Stimulated activated naive B cell treated with anti-CD40 and anti-IgM and Interleukin-4, amounts not matched to agents 10 μg/mL and 1 μg/mL and 100 μg/mL, for 72 hours (primary cell): ENCODE data around the gene MCOLN1.

Experiments used
- ATAC-seq, 2 donors: fragments of 150-1000 bp; cut with Tn5 transposase; replicated peaks; 2 replicates each; pipeline ENCODE4 v1.10.0; 2021; ENCODE audit warnings: moderate library complexity in 1 of 2
- DNase-seq: peaks from one replicate; pipeline ENCODE4 v3.0.0; 2021
- H3K27ac Mint-ChIP-seq: one replicate; pipeline ENCODE4 v1.8.0; 2022; ENCODE audit warnings: mild to moderate bottlenecking, mixed read lengths
- H3K27me3 Mint-ChIP-seq, 2 donors: one replicate each; pipeline ENCODE4 v1.8.0; 2022; ENCODE audit warnings: mixed read lengths in 2 of 2
- H3K36me3 Mint-ChIP-seq, 2 donors: one replicate each; pipeline ENCODE4 v1.8.0; 2022; ENCODE audit warnings: mixed read lengths in 2 of 2, mild to moderate bottlenecking in 1 of 2
- H3K4me1 Mint-ChIP-seq, 2 donors: one replicate each; pipeline ENCODE4 v1.8.0; 2022; ENCODE audit warnings: mixed read lengths in 2 of 2, mild to moderate bottlenecking in 1 of 2
- H3K4me3 Mint-ChIP-seq, 2 donors: one replicate each; pipeline ENCODE4 v1.8.0; 2022; ENCODE audit warnings: mild to moderate bottlenecking in 2 of 2, mixed read lengths in 2 of 2, moderate library complexity in 1 of 2
- H3K9me3 Mint-ChIP-seq, 2 donors: one replicate each; pipeline ENCODE4 v1.8.0; 2022; ENCODE audit warnings: mixed read lengths in 2 of 2, mild to moderate bottlenecking in 1 of 2

MCOLN1 gene

GRCh38 chr19:7522072-7522922, at the start of gene MCOLN1:
TSS of gene MCOLN1 (plus strand) at chr19:7522624. CDS start at chr19:7522751, 127 bp downstream.
- ATAC-seq (peak; percentile 89 to 91), DNase-seq (peak; percentile 98)
- Mint-ChIP-seq H3K9me3 (no peaks in the 10 kb centered on the region), H3K4me3 (peak within 1 kb of the TSS; percentile 85 to 88), H3K36me3 (peaks cover 9 to 25% of the 10 kb centered on the region in 2 donors), H3K27ac (peak within 1 kb of the TSS; percentile 88), H3K4me1 (peaks cover 15 to 20% of the 10 kb centered on the region in 2 donors), H3K27me3 (no peaks in the 10 kb centered on the region)

DNA sequence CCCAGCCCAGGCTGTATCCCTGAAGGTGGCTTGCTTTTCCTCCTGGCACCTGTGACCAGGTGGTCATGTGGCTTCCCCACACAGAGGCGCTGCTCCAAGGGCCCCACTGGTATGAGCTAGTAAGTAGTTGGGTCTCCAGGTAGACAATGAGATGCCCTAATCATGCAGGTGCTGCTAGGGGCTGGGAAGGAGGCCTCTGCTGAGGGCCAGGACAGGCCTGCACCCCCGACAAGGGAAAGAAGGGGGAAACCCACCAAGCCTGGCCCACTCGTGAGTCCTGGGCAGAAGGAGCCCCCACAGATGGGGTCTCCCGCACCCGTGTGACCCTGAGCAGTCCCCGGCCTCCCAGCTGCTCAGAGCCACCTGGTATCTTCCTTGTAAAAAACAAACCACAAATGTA, 46.8 kb upstream of the MCOLN1 start:
- Mint-ChIP-seq H3K36me3 (peaks cover 17 to 21% of the 10 kb centered on the region in 2 donors), H3K9me3 (peaks cover 0 to 2% of the 10 kb centered on the region in 2 donors), H3K4me1 (peaks cover 15 to 27% of the 10 kb centered on the region in 2 donors), H3K4me3 (no peak overlapping the region), H3K27me3 (no peaks in the 10 kb centered on the region), H3K27ac (peak overlapping the region; percentile 68)
- DNase-seq = no peak
- no peak for ATAC-seq

GRCh38 chr19:7476241-7476640, 46.2 kb upstream of the MCOLN1 start:
- peaks cover 15 to 29% of the 10 kb centered on the region in 2 donors for H3K4me1 Mint-ChIP-seq
- peaks cover 0 to 2% of the 10 kb centered on the region in 2 donors for H3K9me3 Mint-ChIP-seq
- no peaks in the 10 kb centered on the region for H3K27me3 Mint-ChIP-seq
- H3K27ac Mint-ChIP-seq = peak overlapping the region; percentile 81
- H3K4me3 Mint-ChIP-seq = no peak overlapping the region
- H3K36me3 Mint-ChIP-seq = peaks cover 16 to 21% of the 10 kb centered on the region in 2 donors
- ATAC-seq = no peak
- no peak for DNase-seq

DNA sequence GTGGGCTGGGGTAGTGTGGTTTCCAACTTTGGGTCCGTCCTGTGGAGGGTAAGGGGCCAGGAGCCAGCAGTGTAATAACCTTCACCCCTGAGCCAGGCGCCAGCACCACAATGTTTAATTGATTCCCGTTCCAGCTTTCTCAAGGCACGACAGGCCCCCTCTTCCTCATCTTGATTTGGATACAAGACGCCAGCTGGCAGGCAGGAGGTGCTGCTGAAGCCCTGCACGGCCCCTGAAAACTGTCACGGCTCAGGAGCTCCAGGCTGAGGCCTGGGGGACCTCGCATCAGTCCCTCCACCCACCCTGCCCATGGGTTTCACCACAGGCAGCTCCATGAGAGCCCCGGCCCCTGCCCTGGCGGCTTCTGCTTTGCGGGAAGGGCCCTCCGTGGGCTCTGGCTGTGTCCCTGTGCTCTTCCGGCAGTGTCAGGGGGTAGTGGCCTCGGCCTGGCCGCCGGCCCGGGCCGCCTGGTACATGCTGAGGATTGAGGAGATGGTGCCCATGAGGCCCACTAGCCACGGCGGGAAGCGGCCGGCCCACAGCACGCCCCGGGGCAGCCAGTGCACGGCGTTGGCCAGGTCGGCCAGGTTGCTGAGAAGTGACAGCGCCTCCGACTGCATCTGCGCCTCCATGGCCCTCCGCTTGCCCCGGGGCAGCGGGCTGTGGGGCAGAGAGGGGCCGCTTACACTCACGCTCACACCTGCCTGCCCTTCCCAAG, 45.5 kb upstream of the MCOLN1 start:
- no peak for ATAC-seq
- no peak for DNase-seq
- Mint-ChIP-seq H3K4me1 (peaks cover 13 to 26% of the 10 kb centered on the region in 2 donors), H3K27ac (peak overlapping the region; percentile 81), H3K4me3 (no peak overlapping the region), H3K27me3 (no peaks in the 10 kb centered on the region), H3K9me3 (peaks cover 0 to 2% of the 10 kb centered on the region in 2 donors), H3K36me3 (peaks cover 13 to 15% of the 10 kb centered on the region in 2 donors)

- H3K4me3 Mint-ChIP-seq = no peak overlapping the region
- H3K27ac Mint-ChIP-seq = peak overlapping the region; percentile 56
- no peak for DNase-seq
- H3K4me1 Mint-ChIP-seq = peaks cover 6 to 18% of the 10 kb centered on the region in 2 donors
- H3K36me3 Mint-ChIP-seq = peaks cover 6 to 7% of the 10 kb centered on the region in 2 donors
- peaks cover 0 to 2% of the 10 kb centered on the region in 2 donors for H3K9me3 Mint-ChIP-seq
- H3K27me3 Mint-ChIP-seq = no peaks in the 10 kb centered on the region
- ATAC-seq = no peak
Measured at GRCh38 chr19:7477758-7478157, 44.7 kb upstream of the MCOLN1 start.

- Mint-ChIP-seq H3K9me3 (no peaks in the 10 kb centered on the region), H3K27me3 (no peaks in the 10 kb centered on the region), H3K4me3 (no peak overlapping the region), H3K4me1 (peaks cover 5 to 18% of the 10 kb centered on the region in 2 donors), H3K27ac (peak overlapping the region; percentile 14), H3K36me3 (peaks cover under 1 to 1% of the 10 kb centered on the region in 2 donors)
- ATAC-seq (no peak), DNase-seq (no peak)
Measured at GRCh38 chr19:7478173-7478842, 44.1 kb upstream of the MCOLN1 start.

- ATAC-seq (no peak), DNase-seq (no peak)
- H3K27me3 Mint-ChIP-seq = no peaks in the 10 kb centered on the region
- peaks cover 7 to 16% of the 10 kb centered on the region in 2 donors for H3K4me1 Mint-ChIP-seq
- no peaks in the 10 kb centered on the region for H3K9me3 Mint-ChIP-seq
- H3K27ac Mint-ChIP-seq = no peak overlapping the region
- no peaks in the 10 kb centered on the region for H3K36me3 Mint-ChIP-seq
- no peak overlapping the region for H3K4me3 Mint-ChIP-seq
Measured at GRCh38 chr19:7478843-7479227, 43.6 kb upstream of the MCOLN1 start.

GRCh38 chr19:7480222-7480969, 42.0 kb upstream of the MCOLN1 start:
- peaks cover 7 to 14% of the 10 kb centered on the region in 2 donors for H3K4me1 Mint-ChIP-seq
- no peak for DNase-seq
- no peaks in the 10 kb centered on the region for H3K36me3 Mint-ChIP-seq
- H3K27ac Mint-ChIP-seq = peak overlapping the region; percentile 65
- no peaks in the 10 kb centered on the region for H3K9me3 Mint-ChIP-seq
- ATAC-seq = no peak
- no peaks in the 10 kb centered on the region for H3K27me3 Mint-ChIP-seq
- no peak overlapping the region for H3K4me3 Mint-ChIP-seq

GRCh38 chr19:7480970-7481255, 41.5 kb upstream of the MCOLN1 start:
- Mint-ChIP-seq H3K4me3 (no peak overlapping the region), H3K4me1 (peaks cover 7 to 14% of the 10 kb centered on the region in 2 donors), H3K27ac (no peak overlapping the region), H3K36me3 (no peaks in the 10 kb centered on the region), H3K27me3 (no peaks in the 10 kb centered on the region), H3K9me3 (no peaks in the 10 kb centered on the region)
- ATAC-seq (no peak), DNase-seq (no peak)

GRCh38 chr19:7482584-7483439, 39.6 kb upstream of the MCOLN1 start:
- H3K4me3 Mint-ChIP-seq = peak overlapping the region; percentile 14 to 66
- ATAC-seq = peak in 1 of 2 donors; percentile 8
- H3K27ac Mint-ChIP-seq = peak overlapping the region; percentile 48
- H3K36me3 Mint-ChIP-seq = no peaks in the 10 kb centered on the region
- no peaks in the 10 kb centered on the region for H3K27me3 Mint-ChIP-seq
- H3K4me1 Mint-ChIP-seq = peaks cover 7 to 14% of the 10 kb centered on the region in 2 donors
- no peaks in the 10 kb centered on the region for H3K9me3 Mint-ChIP-seq
- no peak for DNase-seq

- Mint-ChIP-seq H3K9me3 (no peaks in the 10 kb centered on the region), H3K4me3 (no peak overlapping the region), H3K27ac (peak overlapping the region; percentile 48), H3K36me3 (no peaks in the 10 kb centered on the region), H3K27me3 (no peaks in the 10 kb centered on the region), H3K4me1 (peaks cover 7 to 14% of the 10 kb centered on the region in 2 donors)
- ATAC-seq = no peak
- no peak for DNase-seq
Measured at GRCh38 chr19:7483720-7484201, 38.7 kb upstream of the MCOLN1 start.

- no peak overlapping the region for H3K27ac Mint-ChIP-seq
Measured at GRCh38 chr19:7486923-7487322, 35.5 kb upstream of the MCOLN1 start.

GRCh38 chr19:7488736-7489353, 33.6 kb upstream of the MCOLN1 start, which contains the start of gene PEX11G:
TSS of gene PEX11G (minus strand) at chr19:7489035. CDS start at chr19:7489010, 25 bp downstream.
- peak; percentile 98 for ATAC-seq
- H3K9me3 Mint-ChIP-seq = no peaks in the 10 kb centered on the region
- H3K27me3 Mint-ChIP-seq = peaks cover 3 to 11% of the 10 kb centered on the region in 2 donors
- peak within 1 kb of the TSS; percentile 81 for H3K27ac Mint-ChIP-seq
- peaks cover 6 to 13% of the 10 kb centered on the region in 2 donors for H3K4me1 Mint-ChIP-seq
- no peaks in the 10 kb centered on the region for H3K36me3 Mint-ChIP-seq
- DNase-seq = peak; percentile 88
- peak within 1 kb of the TSS; percentile 82 to 84 for H3K4me3 Mint-ChIP-seq

More at GRCh38 chr19:7486923-7487322, 35.5 kb upstream of the MCOLN1 start:
- Mint-ChIP-seq H3K4me1 (peaks cover 12 to 22% of the 10 kb centered on the region in 2 donors), H3K9me3 (no peaks in the 10 kb centered on the region), H3K4me3 (no peak overlapping the region), H3K27me3 (no peaks in the 10 kb centered on the region), H3K36me3 (no peaks in the 10 kb centered on the region)
- DNase-seq (no peak), ATAC-seq (no peak)
